ENCODE measurements around the gene RAB11FIP4. TPM values are rescaled to one million over a fixed set of nuclear protein-coding genes. Genes with fewer than 3 reads are reported as not detected.

RAB11FIP4 gene
- total and polyA plus RNA-seq, 2 of the 13 experiments (the other 11 are each of a cell fraction or from before 2014, with no cell fraction given): 28.0 to 89.3 TPM

- 47% methylated on average over 8 of the region's 8 CpGs for WGBS (ENCODE audit: low lambda C conversion rate)
- no peak for ATAC-seq
Observed at GRCh38 chr17:31480904-31481782, 89.7 kb downstream of the RAB11FIP4 start.

GRCh38 chr17:31481783-31482081 lies 90.3 kb downstream of the RAB11FIP4 start:
- Histone ChIP-seq H3K9me3 (ENCODE audit: low read length) (no peaks in the 10 kb centered on the region), H3K79me2 (ENCODE audit: insufficient read depth, low read length) (no peaks in the 10 kb centered on the region), H3K27me3 (ENCODE audit: control insufficient read depth in 1 of 2, insufficient read depth in 2 of 2, low read length in 2 of 2) (no peaks in the 10 kb centered on the region), H3K4me2 (ENCODE audit: low read depth, low read length) (peak overlapping the region; percentile 43; the same call in 1 of the 2 replicates), H3K9ac (ENCODE audit: insufficient read depth, low read depth, low read length) (no peak overlapping the region), H3K27ac (ENCODE audit: extremely low read length, insufficient read depth, low read length) (no peak overlapping the region), H2AFZ (ENCODE audit: low read length) (no peak overlapping the region), H3K4me1 (ENCODE audit: insufficient read depth, low read length) (peaks cover 72% of the 10 kb centered on the region), H3K4me3 (replicated peaks in 1 of 3; ENCODE audit: insufficient read depth in 1 of 3, low read depth in 2 of 3, low read length in 3 of 3) (no peak overlapping the region), H3K36me3 (replicated peaks in 1 of 2; ENCODE audit: control insufficient read depth in 1 of 2, insufficient read depth in 2 of 2, low read length in 2 of 2) (no peaks in the 10 kb centered on the region), H4K20me1 (ENCODE audit: insufficient read depth, low read length) (no peaks in the 10 kb centered on the region)
- FAIRE-seq (no peak), DNase-seq (ENCODE audit: low spot score) (no peak), ATAC-seq (peak; percentile 36)
- in situ Hi-C loops (cut with HindIII; ENCODE audit: extremely low pct_ligation_motif_present, low pct_unique_long_range_greater_than_20kb) (no loop called here), intact Hi-C loops (cut with micrococcal nuclease; ENCODE audit: unreplicated experiment) (no loop called here)
- TF ChIP-seq ZFP36 (IDR thresholded peaks at IDR 0.05; ENCODE audit: borderline replicate concordance, low read depth, low read length, partially characterized antibody): no peak
- TF ChIP-seq GMEB2 (CRISPR knock-in tag; IDR thresholded peaks at IDR 0.05; ENCODE audit: low read depth): no peak
- TF ChIP-seq ZNF781 (CRISPR knock-in tag; IDR thresholded peaks at IDR 0.05; ENCODE audit: borderline replicate concordance, not compliant biosample characterization): no peak
- 0 out of 2 replicates have a peak, but pooled peaks have one; percentile 35 for TF ChIP-seq UBTF (CRISPR knock-in tag; IDR thresholded peaks at IDR 0.05)
- TF ChIP-seq FOXA3 (CRISPR knock-in tag; IDR thresholded peaks at IDR 0.05): 0 out of 2 replicates have a peak, but pooled peaks have one; percentile 18
- TF ChIP-seq ZNF768 (CRISPR knock-in tag; IDR thresholded peaks at IDR 0.05): no peak
- TF ChIP-seq FOXO1 (CRISPR knock-in tag; IDR thresholded peaks at IDR 0.05): no peak
- TF ChIP-seq ARNTL (CRISPR knock-in tag; IDR thresholded peaks at IDR 0.05): no peak
- POLR2A ChIA-PET: interaction anchor here (1.7 kb wide), 1 partner anchor 14 kb away, joined by 9 read pairs; no protein-coding TSS in a partner anchor
- WGBS (ENCODE audit: low lambda C conversion rate): 0% methylated on average over 4 of the region's 4 CpGs
- CTCF ChIA-PET (ENCODE audit: low intra/inter-chr PET ratio, low total read pairs): no interaction called here
- BruUV-seq (replicated peaks): no TSS peak

More at GRCh38 chr17:31480904-31481782, 89.7 kb downstream of the RAB11FIP4 start:
- CTCF ChIA-PET (ENCODE audit: low intra/inter-chr PET ratio, low total read pairs): no interaction called here
- Histone ChIP-seq H3K27me3 (ENCODE audit: control insufficient read depth in 1 of 2, insufficient read depth in 2 of 2, low read length in 2 of 2) (no peaks in the 10 kb centered on the region), H3K9ac (ENCODE audit: insufficient read depth, low read depth, low read length) (no peak overlapping the region), H3K36me3 (replicated peaks in 1 of 2; ENCODE audit: control insufficient read depth in 1 of 2, insufficient read depth in 2 of 2, low read length in 2 of 2) (no peaks in the 10 kb centered on the region), H3K79me2 (ENCODE audit: insufficient read depth, low read length) (no peaks in the 10 kb centered on the region), H4K20me1 (ENCODE audit: insufficient read depth, low read length) (no peaks in the 10 kb centered on the region), H3K4me2 (ENCODE audit: low read depth, low read length) (peak overlapping the region; percentile 43; the same call in 1 of the 2 replicates), H3K27ac (ENCODE audit: extremely low read length, insufficient read depth, low read length) (no peak overlapping the region), H3K4me1 (ENCODE audit: insufficient read depth, low read length) (peaks cover 72% of the 10 kb centered on the region), H2AFZ (ENCODE audit: low read length) (no peak overlapping the region), H3K9me3 (ENCODE audit: low read length) (no peaks in the 10 kb centered on the region), H3K4me3 (replicated peaks in 1 of 3; ENCODE audit: insufficient read depth in 1 of 3, low read depth in 2 of 3, low read length in 3 of 3) (no peak overlapping the region)
- no peak for DNase-seq (ENCODE audit: low spot score)
- BruUV-seq (replicated peaks): no TSS peak
- FAIRE-seq: no peak
- intact Hi-C loops (cut with micrococcal nuclease; ENCODE audit: unreplicated experiment): no loop called here
- POLR2A ChIA-PET: interaction anchor here (0.7 to 1.7 kb wide), 2 partner anchors 13 to 14 kb away, joined by 3 to 9 read pairs; no protein-coding TSS in a partner anchor
- in situ Hi-C loops (cut with HindIII; ENCODE audit: extremely low pct_ligation_motif_present, low pct_unique_long_range_greater_than_20kb): no loop called here
- TF ChIP-seq ATF3 (CRISPR knock-in tag; IDR thresholded peaks at IDR 0.05) (no peak), ZNF530 (CRISPR knock-in tag; IDR thresholded peaks at IDR 0.05; ENCODE audit: low read depth) (no peak), ZNF24 (IDR thresholded peaks at IDR 0.05) (peak; percentile 80; the same call in 1 of the 2 replicates)

Measured in HepG2 (cell line).